ENCODE results near the gene GPC5.

GRCh38 chr13:92829930-92830329 is 1431.5 kb downstream of the GPC5 start:
- no peak for TF ChIP-seq CTCF (IDR thresholded peaks at IDR 0.05)
- no peak for TF ChIP-seq POLR2A (IDR thresholded peaks at IDR 0.05)
